Stomach (tissue), 4 donors: ENCODE results near the gene RBMS1.

Experiments used
- CTCF ChIP-seq, 7 experiments: fragments of 450-650 bp in 4 of 7; fragments of 200-600 bp in 3 of 7; sonication (generic) in 3 of 7; IDR thresholded peaks; one replicate each; pipeline ENCODE4 v1.5.1; 2016 to 2019; ENCODE audit warnings: antibody characterized with exemption in 7 of 7, control low read depth in 2 of 7, mild to moderate bottlenecking in 1 of 7
- POLR2A ChIP-seq, 4 donors: fragments of 450-650 bp; IDR thresholded peaks; one replicate each; pipeline ENCODE4 v1.6.1; 2016; ENCODE audit warnings: antibody characterized with exemption in 4 of 4, control low read depth in 2 of 4, mild to moderate bottlenecking in 1 of 4, moderate library complexity in 1 of 4

- TF ChIP-seq CTCF (IDR thresholded peaks at IDR 0.05) (no peak), POLR2A (IDR thresholded peaks at IDR 0.05) (no peak)
Measured at GRCh38 chr2:160266037-160266551, 227.5 kb downstream of the RBMS1 start.
